Adrenal gland (tissue), 12 donors: ENCODE results near the gene CIDEA. TPM values are rescaled to one million over a fixed set of nuclear protein-coding genes. Genes with fewer than 3 reads are reported as not detected.

Experiments
- DNase-seq, 7 donors: peaks; one replicate each; pipeline ENCODE4 v3.0.0-alpha.2; 2019 to 2020
- H3K27ac ChIP-seq, 5 donors: fragments of 200-600 bp; sonication (generic) in 4 of 5; 1 replicate in 3 of 5; 2 replicates in 2 of 5; pipeline versions ENCODE4 v1.5.1 to v1.8.0; 2016 to 2020; ENCODE audit warnings: mild to moderate bottlenecking in 1 of 5
- H3K27me3 ChIP-seq: fragments of 200-600 bp; 2 replicates; pipeline ENCODE4 v1.8.0; 2021
- H3K36me3 ChIP-seq, 2 donors: fragments of 200-600 bp; replicated peaks in 1 of 2; 1 replicate in 1 of 2; 2 replicates in 1 of 2; pipeline versions ENCODE4 v1.5.1 to v1.8.0; 2018 to 2022
- H3K4me1 ChIP-seq, 2 donors: fragments of 200-600 bp; replicated peaks in 1 of 2; 1 replicate in 1 of 2; 2 replicates in 1 of 2; pipeline versions ENCODE4 v1.5.1 to v1.8.0; 2018 to 2021
- H3K4me3 ChIP-seq, 4 donors: fragments of 200-600 bp; sonication (generic) in 3 of 4; one replicate each; pipeline ENCODE4 v1.5.1; 2016 to 2018
- H3K9me3 ChIP-seq, 3 donors: fragments of 200-600 bp; sonication (generic) in 1 of 3; replicated peaks in 1 of 3; 1 replicate in 2 of 3; 2 replicates in 1 of 3; pipeline versions ENCODE4 v1.5.1 to v1.8.0; 2016 to 2021
- CTCF ChIP-seq, 6 experiments: fragments of 450-650 bp in 4 of 6; fragments of 200-600 bp in 2 of 6; sonication (generic) in 1 of 6; IDR thresholded peaks; 1 replicate in 5 of 6; 2 replicates in 1 of 6; pipeline versions ENCODE4 v1.5.1 to v1.8.0; 2016 to 2021; ENCODE audit warnings: antibody characterized with exemption in 6 of 6, mild to moderate bottlenecking in 2 of 6, moderate library complexity in 1 of 6
- POLR2A ChIP-seq, 2 donors: fragments of 450-650 bp; IDR thresholded peaks; one replicate each; pipeline ENCODE4 v1.6.1; 2017; ENCODE audit warnings: antibody characterized with exemption in 2 of 2, mild to moderate bottlenecking in 2 of 2, moderate library complexity in 1 of 2
- WGBS, 4 donors: extraction: QIAGEN DNeasy Blood & Tissue Kit in 2 of 4; methylation state at CpG; one replicate each; pipeline versions ENCODE4 v1.1.5 to v1.1.7; 2013 to 2017; 5-methylcytosine and 5-hydroxymethylcytosine counted together
- intact Hi-C, 2 donors: fragments of 100-400 bp; cut with DNase I; formaldehyde crosslinking; loops; one replicate each; pipeline versions ENCODE4 v1.14.1 to v1.15.0; 2022 to 2023
- polyA plus RNA-seq, 3 donors: library from polyadenylated mRNA; stranded (reverse); fragments of 200-250 nt in 2 of 3; fragments of 350-450 nt in 1 of 3; fragmentation: Illumina TruSeq in 1 of 3; extraction: RNeasy Lipid Tissue Mini Kit (QIAGEN cat#74804) in 1 of 3; gene quantifications; one replicate each; pipeline ENCODE4 v1.2.3, GENCODE V29; 2013 to 2014
- total RNA-seq, 9 donors: library from RNA; depleted of rRNA in 4 of 9; stranded (reverse); fragments of >200 nt in 4 of 9; fragments of 120-200 nt in 1 of 9; fragmentation: NEBNext Ultra II Directional in 1 of 9; extraction: Animal tissue kit (Norgen Biotek cat#: 25700) in 1 of 9; gene quantifications; one replicate each; pipeline versions ENCODE4 v1.1.0 to v1.2.4, GENCODE V29; 2013 to 2023
- donor health status: healthy with polysubstance abuse.
- donor health status: Bipolar disorder and iron deficiency.
- donor health status: DM: yes; HTN: yes; CAD: no.
- donor health status: DM: no; HTN: no; CAD: no.
- donor health status: DM: no; HTN: no; CAD: no.
- donor health status: DM: yes; HTN: yes; CAD: no.

Gene CIDEA
- total and polyA plus RNA-seq, 12 donors = 0.11 to 18.5 (median 0.82) TPM; not detected in 2

- intact Hi-C loops = no loop called here
- peak overlapping the region in 4 of 5 donors; percentile 82 to 97 (median 87) for H3K27ac ChIP-seq
- no peak for TF ChIP-seq CTCF (IDR thresholded peaks at IDR 0.05)
- TF ChIP-seq POLR2A (IDR thresholded peaks at IDR 0.05) = peak in 1 of 2 donors; percentile 41
- DNase-seq = peak; percentile 78 to 89 (median 87)
- peak overlapping the region in 2 of 4 donors; percentile 40 to 80 for H3K4me3 ChIP-seq
- H3K36me3 ChIP-seq = peaks cover 0 to 12% of the 10 kb centered on the region in 2 donors
- 0 to 1% (median 0%) methylated on average over 21 to 81 of the region's 81 CpGs; no CpG with 5 or more reads in 1 of the 4 donors for WGBS, 4 donors
- H3K9me3 ChIP-seq = peaks cover 0 to 5% (median 0%) of the 10 kb centered on the region in 3 donors
- H3K4me1 ChIP-seq = peaks cover 0 to 7% of the 10 kb centered on the region in 2 donors
- no peaks in the 10 kb centered on the region for H3K27me3 ChIP-seq
Observed at GRCh38 chr18:12308386-12309100, 54.4 kb downstream of the CIDEA start.

- Histone ChIP-seq H3K27me3 (no peaks in the 10 kb centered on the region), H3K27ac (peak overlapping the region in 1 of 5 donors; percentile 97), H3K36me3 (peaks cover 0 to 12% of the 10 kb centered on the region in 2 donors), H3K4me1 (peaks cover 0 to 7% of the 10 kb centered on the region in 2 donors), H3K4me3 (peak overlapping the region in 1 of 4 donors; percentile 29), H3K9me3 (peaks cover 0 to 5% (median 0%) of the 10 kb centered on the region in 3 donors)
- DNase-seq = peak in 2 of 7 donors; percentile 21 to 38
- TF ChIP-seq POLR2A (IDR thresholded peaks at IDR 0.05) = no peak
- TF ChIP-seq CTCF (IDR thresholded peaks at IDR 0.05) = no peak
- intact Hi-C loops = loop anchor here in 1 of 2 donors (10.0 kb wide), 1 partner anchor 65 kb away; the partner anchor contains the start of gene AFG3L2
- 71 to 72% (median 72%) methylated on average over 7 of the region's 7 CpGs for WGBS, 4 donors
Observed at GRCh38 chr18:12309683-12310198, 55.6 kb downstream of the CIDEA start.

GRCh38 chr18:12310762-12311161, 56.6 kb downstream of the CIDEA start:
- Histone ChIP-seq H3K4me3 (no peak overlapping the region), H3K4me1 (peaks cover 0 to 7% of the 10 kb centered on the region in 2 donors), H3K27me3 (no peaks in the 10 kb centered on the region), H3K9me3 (peaks cover 0 to 5% (median 0%) of the 10 kb centered on the region in 3 donors), H3K27ac (peak overlapping the region in 1 of 5 donors; percentile 4), H3K36me3 (peaks cover 0 to 12% of the 10 kb centered on the region in 2 donors)
- no peak for TF ChIP-seq CTCF (IDR thresholded peaks at IDR 0.05)
- TF ChIP-seq POLR2A (IDR thresholded peaks at IDR 0.05) = no peak
- intact Hi-C loops = loop anchor here in 1 of 2 donors (10.0 kb wide), 1 partner anchor 64 kb away; the partner anchor contains the start of gene AFG3L2
- DNase-seq = peak in 2 of 7 donors; percentile 16 to 41
- WGBS, 4 donors = 94 to 98% (median 96%) methylated on average over 6 of the region's 6 CpGs

- no peak for TF ChIP-seq POLR2A (IDR thresholded peaks at IDR 0.05)
- TF ChIP-seq CTCF (IDR thresholded peaks at IDR 0.05) = no peak
- intact Hi-C loops = loop anchor here in 1 of 2 donors (10.0 kb wide), 1 partner anchor 62 kb away; the partner anchor contains the start of gene AFG3L2
- Histone ChIP-seq H3K4me1 (peaks cover 0 to 7% of the 10 kb centered on the region in 2 donors), H3K4me3 (no peak overlapping the region), H3K36me3 (peaks cover 0 to 12% of the 10 kb centered on the region in 2 donors), H3K27ac (no peak overlapping the region), H3K9me3 (peaks cover 0 to 5% (median 0%) of the 10 kb centered on the region in 3 donors), H3K27me3 (no peaks in the 10 kb centered on the region)
- DNase-seq = no peak
Observed at GRCh38 chr18:12312976-12313375, 58.8 kb downstream of the CIDEA start.
